ENCODE results near the gene USP34. TPM values are rescaled to one million over a fixed set of nuclear protein-coding genes. Genes with fewer than 3 reads are reported as not detected.

The USP34 gene
- total RNA-seq, 1 experiment from 2014 or later, result 101 TPM

DNA sequence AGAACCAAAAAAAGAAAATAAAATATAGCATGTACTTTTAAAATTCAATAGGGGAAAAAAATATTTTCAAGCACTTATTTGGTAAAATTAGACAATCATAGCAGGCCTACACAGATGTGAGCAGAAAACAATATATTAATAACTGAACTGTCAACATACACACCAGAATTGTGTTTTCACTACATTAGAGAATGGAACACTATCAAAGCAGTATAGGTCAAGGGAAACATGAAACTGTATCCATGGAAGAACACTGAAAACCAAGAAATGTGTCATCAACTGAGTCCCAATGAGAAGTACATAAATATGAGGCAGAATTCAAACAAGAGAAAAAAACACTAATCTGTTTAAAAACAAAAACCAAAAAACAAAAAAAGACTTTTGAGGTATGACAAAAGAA lies 132.4 kb downstream of the USP34 start:
- Mint-ChIP-seq H3K27ac (ENCODE audit: low read depth, unreplicated experiment) (no peak overlapping the region), H3K36me3 (ENCODE audit: insufficient read depth, unreplicated experiment) (peaks cover 55% of the 10 kb centered on the region), H3K4me3 (ENCODE audit: unreplicated experiment) (no peak overlapping the region), H3K4me1 (ENCODE audit: insufficient read depth, unreplicated experiment) (peaks cover 11% of the 10 kb centered on the region), H3K27me3 (ENCODE audit: insufficient read depth, unreplicated experiment) (no peaks in the 10 kb centered on the region), H3K9me3 (ENCODE audit: unreplicated experiment) (no peaks in the 10 kb centered on the region)
- DNase-seq (ENCODE audit: unreplicated experiment), result no peak
- intact Hi-C loops (cut with micrococcal nuclease), result no loop called here
- ChIA-PET POLR2A (no interaction called here), CTCF (interaction anchor here (0.6 kb wide), 1 partner anchor 131 kb away, joined by 3 read pairs; no protein-coding TSS in a partner anchor)
- BruUV-seq (replicated peaks), result no TSS peak
- TF ChIP-seq, protein P1, sequence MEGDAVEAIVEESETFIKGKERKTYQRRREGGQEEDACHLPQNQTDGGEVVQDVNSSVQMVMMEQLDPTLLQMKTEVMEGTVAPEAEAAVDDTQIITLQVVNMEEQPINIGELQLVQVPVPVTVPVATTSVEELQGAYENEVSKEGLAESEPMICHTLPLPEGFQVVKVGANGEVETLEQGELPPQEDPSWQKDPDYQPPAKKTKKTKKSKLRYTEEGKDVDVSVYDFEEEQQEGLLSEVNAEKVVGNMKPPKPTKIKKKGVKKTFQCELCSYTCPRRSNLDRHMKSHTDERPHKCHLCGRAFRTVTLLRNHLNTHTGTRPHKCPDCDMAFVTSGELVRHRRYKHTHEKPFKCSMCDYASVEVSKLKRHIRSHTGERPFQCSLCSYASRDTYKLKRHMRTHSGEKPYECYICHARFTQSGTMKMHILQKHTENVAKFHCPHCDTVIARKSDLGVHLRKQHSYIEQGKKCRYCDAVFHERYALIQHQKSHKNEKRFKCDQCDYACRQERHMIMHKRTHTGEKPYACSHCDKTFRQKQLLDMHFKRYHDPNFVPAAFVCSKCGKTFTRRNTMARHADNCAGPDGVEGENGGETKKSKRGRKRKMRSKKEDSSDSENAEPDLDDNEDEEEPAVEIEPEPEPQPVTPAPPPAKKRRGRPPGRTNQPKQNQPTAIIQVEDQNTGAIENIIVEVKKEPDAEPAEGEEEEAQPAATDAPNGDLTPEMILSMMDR (IDR thresholded peaks at IDR 0.05; ENCODE audit: unreplicated experiment), result no peak

DNA sequence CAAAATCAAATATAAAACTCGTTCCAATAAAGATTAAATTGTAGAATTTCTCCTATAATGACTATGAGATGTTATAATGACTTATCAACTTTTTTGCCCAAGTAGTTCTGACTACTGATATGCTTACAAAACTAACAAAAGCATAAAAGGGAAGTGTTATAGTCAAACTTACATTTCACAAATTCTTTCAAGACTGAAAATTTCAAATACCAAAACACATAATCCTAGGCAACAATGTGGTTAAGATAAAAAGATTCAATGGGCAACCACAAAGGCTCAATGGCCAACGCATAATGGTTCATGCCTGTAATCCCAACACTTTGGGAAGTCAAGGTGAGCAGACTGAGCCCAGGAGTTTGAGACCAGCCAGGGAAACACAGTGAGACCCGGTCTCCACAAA lies 135.7 kb downstream of the USP34 start:
- Mint-ChIP-seq H3K4me1 (ENCODE audit: insufficient read depth, unreplicated experiment) (peaks cover under 1% of the 10 kb centered on the region), H3K27ac (ENCODE audit: low read depth, unreplicated experiment) (no peak overlapping the region), H3K9me3 (ENCODE audit: unreplicated experiment) (no peaks in the 10 kb centered on the region), H3K4me3 (ENCODE audit: unreplicated experiment) (no peak overlapping the region), H3K36me3 (ENCODE audit: insufficient read depth, unreplicated experiment) (peaks cover 40% of the 10 kb centered on the region), H3K27me3 (ENCODE audit: insufficient read depth, unreplicated experiment) (no peaks in the 10 kb centered on the region)
- intact Hi-C loops (cut with micrococcal nuclease), result no loop called here
- POLR2A ChIA-PET, result no interaction called here
- no peak for DNase-seq (ENCODE audit: unreplicated experiment)
- TF ChIP-seq, protein P1 (IDR thresholded peaks at IDR 0.05; ENCODE audit: unreplicated experiment), result no peak
- CTCF ChIA-PET, result interaction anchor here (0.6 kb wide), 1 partner anchor 53 kb away, joined by 3 read pairs; no protein-coding TSS in a partner anchor
- no TSS peak for BruUV-seq (replicated peaks)

DNA sequence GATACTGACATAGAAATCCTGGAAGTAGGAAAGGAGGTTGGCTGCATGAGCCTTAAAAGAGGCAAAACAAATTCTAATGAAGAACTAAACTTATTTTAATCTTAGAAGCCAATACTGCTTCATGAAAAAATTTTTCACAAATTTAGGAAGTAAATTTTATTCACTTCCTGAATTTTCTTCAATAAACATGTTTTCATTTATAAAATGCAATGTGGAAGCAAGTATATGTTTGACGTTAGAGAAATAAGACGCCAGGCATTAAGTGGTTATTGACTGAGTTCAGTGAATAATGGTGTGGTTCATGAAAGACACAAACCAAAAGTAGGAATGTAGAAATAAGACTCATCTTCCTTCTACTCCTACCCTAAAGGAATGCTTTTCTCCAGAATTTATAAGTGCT lies 136.4 kb downstream of the USP34 start:
- TF ChIP-seq, protein P1 (IDR thresholded peaks at IDR 0.05; ENCODE audit: unreplicated experiment), result no peak
- DNase-seq (ENCODE audit: unreplicated experiment), result no peak

DNA sequence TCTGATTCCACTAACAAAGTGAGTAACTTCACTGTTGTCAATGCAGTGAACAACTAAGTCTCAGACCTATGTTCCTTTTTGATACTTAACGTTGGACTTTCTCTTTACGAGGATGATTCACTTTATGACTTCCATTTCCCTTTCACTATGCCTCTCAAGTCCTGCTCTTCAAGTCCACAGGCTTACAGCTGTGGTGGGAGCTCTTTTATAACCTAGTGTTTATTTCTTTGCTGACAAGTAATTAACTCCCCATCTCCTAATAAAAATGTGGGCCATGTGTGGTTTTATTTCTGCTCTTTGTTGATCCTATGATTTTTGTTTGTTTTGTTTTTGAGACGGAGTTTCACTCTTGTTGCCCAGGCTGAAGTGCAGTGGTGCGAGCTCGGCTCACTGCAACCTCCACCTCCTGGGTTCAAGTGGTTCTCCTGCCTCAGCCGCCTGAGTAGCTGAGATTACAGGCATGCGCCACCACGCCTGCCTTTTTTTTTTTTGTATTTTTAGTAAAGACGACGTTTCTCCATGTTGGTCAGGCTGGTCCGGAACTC lies 142.1 kb downstream of the USP34 start:
- H3K36me3 Mint-ChIP-seq (ENCODE audit: insufficient read depth, unreplicated experiment), result peaks cover 62% of the 10 kb centered on the region

More for the DNA sequence above, 136.4 kb downstream of the USP34 start:
- POLR2A ChIA-PET, result no interaction called here
- CTCF ChIA-PET, result no interaction called here
- intact Hi-C loops (cut with micrococcal nuclease), result no loop called here
- no peak overlapping the region for H3K4me3 Mint-ChIP-seq (ENCODE audit: unreplicated experiment)
- no peak overlapping the region for H3K27ac Mint-ChIP-seq (ENCODE audit: low read depth, unreplicated experiment)
- no peaks in the 10 kb centered on the region for H3K27me3 Mint-ChIP-seq (ENCODE audit: insufficient read depth, unreplicated experiment)
- BruUV-seq (replicated peaks), result no TSS peak
- H3K9me3 Mint-ChIP-seq (ENCODE audit: unreplicated experiment), result no peaks in the 10 kb centered on the region
- H3K36me3 Mint-ChIP-seq (ENCODE audit: insufficient read depth, unreplicated experiment), result peaks cover 41% of the 10 kb centered on the region
- no peaks in the 10 kb centered on the region for H3K4me1 Mint-ChIP-seq (ENCODE audit: insufficient read depth, unreplicated experiment)

More for the DNA sequence above, 142.1 kb downstream of the USP34 start:
- TF ChIP-seq, protein P1 (IDR thresholded peaks at IDR 0.05; ENCODE audit: unreplicated experiment), result no peak
- Mint-ChIP-seq H3K4me3 (ENCODE audit: unreplicated experiment) (no peak overlapping the region), H3K4me1 (ENCODE audit: insufficient read depth, unreplicated experiment) (no peaks in the 10 kb centered on the region), H3K9me3 (ENCODE audit: unreplicated experiment) (no peaks in the 10 kb centered on the region), H3K27ac (ENCODE audit: low read depth, unreplicated experiment) (peak overlapping the region; percentile 57), H3K27me3 (ENCODE audit: insufficient read depth, unreplicated experiment) (no peaks in the 10 kb centered on the region)
- no TSS peak for BruUV-seq (replicated peaks)
- ChIA-PET CTCF (interaction anchor here (0.5 to 0.7 kb wide), 2 partner anchors 59 to 152 kb away, joined by 3 read pairs; no protein-coding TSS in a partner anchor), POLR2A (interaction anchor here (0.7 kb wide), 1 partner anchor 82 kb away, joined by 3 read pairs; no protein-coding TSS in a partner anchor)
- no peak for DNase-seq (ENCODE audit: unreplicated experiment)
- intact Hi-C loops (cut with micrococcal nuclease), result no loop called here

All from MCF 10A (cell line).